Heart left ventricle (tissue), 16 donors: ENCODE data around the gene TRIM65. TPM values are rescaled to one million over a fixed set of nuclear protein-coding genes. Genes with fewer than 3 reads are reported as not detected.

ENCODE experiments used
- ATAC-seq, 4 donors: fragments of 200-7000 bp; cut with Tn5 transposase; one replicate each; pipeline ENCODE4 v1.9.1; 2020 to 2022; ENCODE audit warnings: moderate library complexity in 4 of 4, mild to moderate bottlenecking in 3 of 4, moderate number of reproducible peaks in 1 of 4
- DNase-seq, 5 donors: peaks; one replicate each; pipeline ENCODE4 v3.0.0-alpha.2; 2020
- H3K27ac ChIP-seq, 12 donors: fragments of 200-600 bp; sonication (generic) in 4 of 12; one replicate each; pipeline versions ENCODE4 v1.5.0 to v1.8.0; 2016 to 2022; ENCODE audit warnings: mild to moderate bottlenecking in 2 of 12
- H3K27me3 ChIP-seq, 9 donors: fragments of 200-600 bp; sonication (generic) in 2 of 9; one replicate each; pipeline versions ENCODE4 v1.5.1 to v1.8.0; 2016 to 2022; ENCODE audit warnings: mild to moderate bottlenecking in 3 of 9
- H3K36me3 ChIP-seq, 9 donors: fragments of 200-600 bp; sonication (generic) in 2 of 9; one replicate each; pipeline versions ENCODE4 v1.5.0 to v1.8.0; 2018 to 2022; ENCODE audit warnings: mild to moderate bottlenecking in 2 of 9
- H3K4me1 ChIP-seq, 12 donors: fragments of 200-600 bp; sonication (generic) in 4 of 12; one replicate each; pipeline versions ENCODE4 v1.5.0 to v1.8.0; 2016 to 2022; ENCODE audit warnings: mild to moderate bottlenecking in 3 of 12
- H3K4me3 ChIP-seq, 12 donors: fragments of 200-600 bp; sonication (generic) in 4 of 12; one replicate each; pipeline versions ENCODE4 v1.5.0 to v1.8.0; 2017 to 2022; ENCODE audit warnings: mild to moderate bottlenecking in 9 of 12, moderate library complexity in 4 of 12
- H3K9me3 ChIP-seq, 12 donors: fragments of 200-600 bp; sonication (generic) in 4 of 12; one replicate each; pipeline versions ENCODE4 v1.5.0 to v1.8.0; 2016 to 2022; ENCODE audit warnings: mild to moderate bottlenecking in 1 of 12
- POLR2A ChIP-seq, 2 donors: fragments of 450-650 bp; IDR thresholded peaks; one replicate each; pipeline ENCODE4 v1.6.1; 2017; ENCODE audit warnings: antibody characterized with exemption in 2 of 2, mild to moderate bottlenecking in 2 of 2, moderate library complexity in 2 of 2
- WGBS, 4 donors: extraction: QIAGEN DNeasy Blood & Tissue Kit in 2 of 4; methylation state at CpG; one replicate each; pipeline versions ENCODE4 v1.1.5 to v1.1.7; 2013 to 2018; 5-methylcytosine and 5-hydroxymethylcytosine counted together
- intact Hi-C, 10 donors: fragments of 100-400 bp; cut with DNase I; formaldehyde crosslinking; loops; one replicate each; pipeline versions ENCODE4 v1.11.1 to v1.14.2; 2022
- polyA plus RNA-seq, 2 donors: library from polyadenylated mRNA; stranded (reverse); fragments of 200-250 nt; gene quantifications; one replicate each; pipeline ENCODE4 v1.2.3, GENCODE V29; 2013
- total RNA-seq, 9 donors: library from RNA; depleted of rRNA in 2 of 9; stranded (reverse); fragments of >200 nt in 2 of 9; fragmentation: NEBNext Ultra II Directional in 3 of 9; extraction: Animal tissue kit (Norgen Biotek cat#: 25700) in 3 of 9; gene quantifications; one replicate each; pipeline versions ENCODE4 v1.1.0 to v1.2.4, GENCODE V29; 2016 to 2023
- TF ChIP-seq, protein P1 (sequence below), 12 donors: fragments of 200-600 bp; sonication (generic) in 4 of 12; IDR thresholded peaks; one replicate each; pipeline versions ENCODE4 v1.5.0 to v1.8.0; 2018 to 2022; ENCODE audit warnings: antibody characterized with exemption in 12 of 12, mild to moderate bottlenecking in 5 of 12
- donor health status: ischemic (EF 13 %, LVEDD 7.1; RV severe dilation, severe dysfunction).
- donor health status: healthy with polysubstance abuse.
- donor health status: DM: no; HTN: yes; CAD: no.
- donor health status: DM: no; HTN: no; CAD: no.
- donor health status: ischemic (EF 25% LVEDD 6.9; RV normal size, moderate dysfunction).
- donor health status: ischemic (EF 25% LVEDD 5.7; RV mildly dilated, moderate dysfunction).
- donor health status: healthy.
- donor health status: DM: yes; HTN: yes; CAD: no.
- donor health status: ischemic (EF 35%, LVEDD 5.7; RV mildly dilated, moderate dysfunction).
- donor health status: nonischemic (EF 11% LVEDD 7.7; RV severe dilation, severe dysfunction).
- donor health status: DM: yes; HTN: yes; CAD: no.
- donor health status: PGD.
- donor health status: ischemic (EF 29% LVEDD 5.4; RV normal size, mild dysfunction).
- donor health status: nonischemic (EF 23%, LVEDD 6.1; RV moderate dilation, normal function).

The TRIM65 gene
- total and polyA plus RNA-seq, 11 donors, result 6.8 to 16.1 (median 9.5) TPM

DNA sequence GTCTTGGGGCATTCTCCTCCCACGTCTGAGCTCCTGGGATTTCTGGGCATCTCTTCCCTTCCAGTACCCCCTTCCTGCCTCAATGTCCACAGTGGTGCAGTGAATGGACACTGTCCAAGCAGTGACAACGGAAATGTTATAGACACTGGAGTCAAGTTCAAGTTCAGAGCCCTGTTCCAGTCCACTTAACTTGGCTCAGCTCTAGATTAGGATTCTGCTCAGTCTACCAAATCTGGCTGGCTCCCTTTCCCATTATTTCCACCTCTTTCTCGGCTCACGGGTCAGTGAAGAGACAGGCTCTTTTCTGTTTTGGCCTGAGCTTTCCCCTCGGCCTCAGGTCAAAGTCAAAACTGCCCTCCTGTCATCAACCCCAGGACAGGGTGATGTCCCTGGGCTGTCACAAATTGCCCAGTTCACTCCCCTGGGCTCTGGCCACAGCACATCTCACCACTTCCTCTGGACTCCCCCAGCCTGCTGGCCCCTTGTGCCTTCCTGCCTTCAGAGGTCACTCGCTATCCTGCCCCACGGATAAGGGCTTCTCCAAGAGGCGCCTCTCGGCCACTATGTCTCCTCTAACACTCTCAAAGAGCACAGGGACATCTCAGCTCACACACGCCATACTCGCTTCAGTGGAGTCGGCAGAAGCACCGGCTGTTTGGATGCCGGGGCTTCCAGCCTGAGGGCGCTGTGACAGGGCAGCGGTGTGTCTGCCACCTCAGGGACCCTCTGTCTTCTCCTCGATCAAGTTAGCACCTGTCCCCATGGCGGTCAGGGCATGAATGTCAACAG is 25.6 kb upstream of the TRIM65 start:
- intact Hi-C loops, result no loop called here
- DNase-seq, result no peak
- no peak overlapping the region for H3K4me3 ChIP-seq
- no peak overlapping the region for H3K27ac ChIP-seq
- peaks cover 0 to 3% (median 0%) of the 10 kb centered on the region in 12 donors for H3K4me1 ChIP-seq
- TF ChIP-seq POLR2A (IDR thresholded peaks at IDR 0.05), result no peak
- TF ChIP-seq, protein P1, sequence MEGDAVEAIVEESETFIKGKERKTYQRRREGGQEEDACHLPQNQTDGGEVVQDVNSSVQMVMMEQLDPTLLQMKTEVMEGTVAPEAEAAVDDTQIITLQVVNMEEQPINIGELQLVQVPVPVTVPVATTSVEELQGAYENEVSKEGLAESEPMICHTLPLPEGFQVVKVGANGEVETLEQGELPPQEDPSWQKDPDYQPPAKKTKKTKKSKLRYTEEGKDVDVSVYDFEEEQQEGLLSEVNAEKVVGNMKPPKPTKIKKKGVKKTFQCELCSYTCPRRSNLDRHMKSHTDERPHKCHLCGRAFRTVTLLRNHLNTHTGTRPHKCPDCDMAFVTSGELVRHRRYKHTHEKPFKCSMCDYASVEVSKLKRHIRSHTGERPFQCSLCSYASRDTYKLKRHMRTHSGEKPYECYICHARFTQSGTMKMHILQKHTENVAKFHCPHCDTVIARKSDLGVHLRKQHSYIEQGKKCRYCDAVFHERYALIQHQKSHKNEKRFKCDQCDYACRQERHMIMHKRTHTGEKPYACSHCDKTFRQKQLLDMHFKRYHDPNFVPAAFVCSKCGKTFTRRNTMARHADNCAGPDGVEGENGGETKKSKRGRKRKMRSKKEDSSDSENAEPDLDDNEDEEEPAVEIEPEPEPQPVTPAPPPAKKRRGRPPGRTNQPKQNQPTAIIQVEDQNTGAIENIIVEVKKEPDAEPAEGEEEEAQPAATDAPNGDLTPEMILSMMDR (IDR thresholded peaks at IDR 0.05), result no peak
- 81 to 90% (median 83%) methylated on average over 16 to 18 of the region's 18 CpGs for WGBS, 4 donors
- no peaks in the 10 kb centered on the region for H3K9me3 ChIP-seq
- H3K36me3 ChIP-seq, result peaks cover 0 to 27% (median 8%) of the 10 kb centered on the region in 9 donors
- no peaks in the 10 kb centered on the region for H3K27me3 ChIP-seq
- no peak for ATAC-seq

- H3K9me3 ChIP-seq, result no peaks in the 10 kb centered on the region
- H3K4me3 ChIP-seq, result no peak overlapping the region
- intact Hi-C loops, result no loop called here
- WGBS, 4 donors, result 96 to 97% (median 97%) methylated on average over 11 to 15 of the region's 15 CpGs
- TF ChIP-seq, protein P1 (IDR thresholded peaks at IDR 0.05), result no peak
- TF ChIP-seq POLR2A (IDR thresholded peaks at IDR 0.05), result no peak
- H3K36me3 ChIP-seq, result peaks cover 0 to 19% (median 7%) of the 10 kb centered on the region in 9 donors
- no peaks in the 10 kb centered on the region for H3K4me1 ChIP-seq
- ATAC-seq (no peak), DNase-seq (no peak)
- no peaks in the 10 kb centered on the region for H3K27me3 ChIP-seq
- H3K27ac ChIP-seq, result no peak overlapping the region
Observed at GRCh38 chr17:75921596-75921995, 24.8 kb upstream of the TRIM65 start.

GRCh38 chr17:75920045-75920560 is 23.4 kb upstream of the TRIM65 start:
- WGBS, 4 donors, result 71 to 93% (median 83%) methylated on average over 4 to 11 of the region's 11 CpGs

GRCh38 chr17:75919611-75920010 is 22.9 kb upstream of the TRIM65 start:
- H3K4me1 ChIP-seq, result no peaks in the 10 kb centered on the region
- DNase-seq (no peak), ATAC-seq (no peak)
- no peaks in the 10 kb centered on the region for H3K9me3 ChIP-seq
- intact Hi-C loops, result no loop called here
- 92 to 95% (median 94%) methylated on average over 18 to 22 of the region's 22 CpGs for WGBS, 4 donors
- H3K27ac ChIP-seq, result no peak overlapping the region
- TF ChIP-seq, protein P1 (IDR thresholded peaks at IDR 0.05), result no peak
- TF ChIP-seq POLR2A (IDR thresholded peaks at IDR 0.05), result no peak
- H3K4me3 ChIP-seq, result no peak overlapping the region
- H3K36me3 ChIP-seq, result peaks cover 0 to 11% (median 3%) of the 10 kb centered on the region in 9 donors
- H3K27me3 ChIP-seq, result no peaks in the 10 kb centered on the region

More at GRCh38 chr17:75920045-75920560, 23.4 kb upstream of the TRIM65 start:
- no peak for ATAC-seq
- intact Hi-C loops, result no loop called here
- Histone ChIP-seq H3K27ac (no peak overlapping the region), H3K36me3 (peaks cover 0 to 11% (median 0%) of the 10 kb centered on the region in 9 donors), H3K4me3 (no peak overlapping the region), H3K4me1 (no peaks in the 10 kb centered on the region), H3K27me3 (no peaks in the 10 kb centered on the region), H3K9me3 (no peaks in the 10 kb centered on the region)
- no peak for DNase-seq
- TF ChIP-seq, protein P1 (IDR thresholded peaks at IDR 0.05), result no peak
- no peak for TF ChIP-seq POLR2A (IDR thresholded peaks at IDR 0.05)
